ENCODE results near the gene C9orf85.
"Not testable (repeated sequence)": the region's sequence is repeated elsewhere in the genome, so short reads cannot be mapped to it uniquely, and the experiment has no call there.

Gene C9orf85

DNA sequence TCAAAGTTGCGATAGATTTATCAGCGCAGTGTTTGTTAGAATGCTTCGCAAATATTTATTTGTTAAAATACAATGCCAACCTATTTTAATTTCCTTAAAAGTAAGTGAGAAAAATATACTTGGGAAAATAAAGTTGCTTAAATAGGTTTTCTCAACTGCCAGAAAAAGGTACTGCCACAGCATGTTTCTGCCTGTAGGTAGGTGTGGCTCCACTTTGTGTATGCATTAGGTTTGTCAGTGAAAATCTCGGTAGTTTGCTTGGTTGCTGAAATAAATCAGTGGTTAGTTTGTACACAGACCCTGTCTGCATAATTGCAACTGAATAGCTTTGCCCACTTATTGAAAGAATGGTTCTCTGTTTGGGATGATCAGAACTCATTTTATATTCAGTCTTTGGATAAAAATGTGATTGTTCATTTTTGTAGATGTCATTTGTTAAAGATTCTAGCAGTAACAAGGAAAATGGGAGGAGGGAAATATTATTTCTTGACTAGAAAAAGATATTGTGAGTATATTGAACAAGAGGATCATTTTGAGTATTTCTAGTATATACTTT is 25.7 kb downstream of the C9orf85 start:
- DNase-seq (ENCODE audit: low read depth): no peak
- no peak overlapping the region for H3K4me3 ChIP-seq (ENCODE audit: low read depth, low read length)

- no peak for DNase-seq (ENCODE audit: low read depth)
Observed at GRCh38 chr9:71937898-71938297, 26.5 kb downstream of the C9orf85 start.

DNA sequence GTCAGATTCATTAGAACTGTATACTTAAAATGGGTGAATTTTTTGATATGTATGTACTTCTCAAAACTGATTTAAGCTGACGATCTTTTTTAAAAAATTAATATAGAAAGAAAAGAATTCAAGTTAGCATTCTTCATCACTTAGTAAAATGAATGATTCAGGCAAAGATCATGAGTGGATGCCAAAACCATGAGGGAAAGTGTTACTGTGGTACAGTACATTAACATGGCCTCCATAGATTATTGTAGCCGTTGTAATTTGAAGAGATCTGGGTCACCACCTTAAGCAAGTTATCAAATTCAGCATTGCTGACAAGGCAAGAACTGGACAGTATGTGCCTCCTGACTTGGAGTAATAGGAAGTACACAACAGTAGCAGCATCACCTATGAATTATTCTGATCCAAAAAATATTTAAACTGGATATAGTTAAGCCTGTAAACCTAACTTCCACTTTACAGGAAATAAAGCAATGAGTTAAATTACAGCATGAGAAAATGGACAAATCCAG is 29.7 kb downstream of the C9orf85 start:
- no peak for DNase-seq (ENCODE audit: low read depth)

More at GRCh38 chr9:71937898-71938297, 26.5 kb downstream of the C9orf85 start:
- no peak overlapping the region for H3K4me3 ChIP-seq (ENCODE audit: low read depth, low read length)

DNA sequence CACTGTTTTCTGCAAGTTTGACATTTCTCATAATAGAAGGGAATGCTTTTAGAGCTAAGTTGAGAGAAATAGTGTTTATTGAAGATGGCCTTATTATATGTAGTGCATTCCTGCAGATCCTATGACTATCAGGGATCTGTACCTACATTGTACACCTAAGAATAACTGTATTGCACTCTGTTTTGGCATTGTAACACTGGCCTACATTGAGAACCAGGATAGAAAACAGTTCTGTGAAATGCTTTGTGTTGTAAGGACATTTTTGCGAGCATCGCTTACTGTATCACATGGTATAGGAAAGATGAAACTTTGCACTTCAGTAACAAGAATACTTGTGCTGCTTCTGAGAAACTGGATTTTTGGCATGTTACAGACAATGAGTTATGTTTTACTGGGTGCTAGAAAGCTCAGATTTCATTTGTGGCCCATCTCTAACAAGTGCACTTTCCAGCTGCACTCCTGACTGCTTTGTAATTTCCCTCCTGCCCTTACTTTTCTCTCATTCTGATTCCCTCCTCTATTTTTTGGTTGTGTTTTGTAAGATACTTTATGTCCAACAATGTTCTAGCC is 30.6 kb downstream of the C9orf85 start:
- H3K4me3 ChIP-seq (ENCODE audit: low read depth, low read length): no peak overlapping the region
- no peak for DNase-seq (ENCODE audit: low read depth)

More for the DNA sequence above, 29.7 kb downstream of the C9orf85 start:
- no peak overlapping the region for H3K4me3 ChIP-seq (ENCODE audit: low read depth, low read length)

GRCh38 chr9:71944754-71945375 is 33.4 kb downstream of the C9orf85 start:
- no peak overlapping the region for H3K4me3 ChIP-seq (ENCODE audit: low read depth, low read length)
- no peak for DNase-seq (ENCODE audit: low read depth)

GRCh38 chr9:71954652-71955051 is 43.2 kb downstream of the C9orf85 start:
- H3K4me3 ChIP-seq (ENCODE audit: low read depth, low read length); DNase-seq (ENCODE audit: low read depth): not testable (repeated sequence)

DNA sequence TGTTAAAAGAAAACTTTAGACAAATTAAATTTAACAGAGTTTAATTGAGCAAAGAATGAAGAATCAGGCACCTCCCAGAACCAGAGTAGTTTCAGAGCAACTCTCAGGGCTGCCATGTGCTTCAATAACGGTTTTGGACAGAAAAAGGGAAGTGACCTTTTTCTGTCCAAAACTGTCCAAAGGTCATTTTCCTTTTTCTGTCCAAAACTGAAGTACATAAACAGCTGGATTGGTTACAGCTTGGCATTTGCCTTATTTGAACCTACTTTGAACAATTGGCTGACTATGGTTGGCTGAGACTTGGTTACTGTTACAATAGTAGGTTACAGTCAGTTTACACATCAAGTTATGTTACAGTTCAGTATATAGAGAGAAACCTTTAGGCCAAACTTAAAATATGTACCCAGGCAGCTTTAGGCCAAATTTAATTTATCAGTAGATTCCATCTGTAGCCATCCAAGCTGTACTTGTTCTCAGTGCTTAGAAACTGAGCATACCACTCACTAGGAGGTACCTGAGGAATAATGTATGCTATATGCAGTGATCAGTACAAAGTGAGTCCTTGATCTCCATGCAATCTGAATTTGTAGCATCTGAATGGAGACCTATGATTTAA is 44.0 kb downstream of the C9orf85 start:
- H3K4me3 ChIP-seq (ENCODE audit: low read depth, low read length): no peak overlapping the region
- no peak for DNase-seq (ENCODE audit: low read depth)

DNA sequence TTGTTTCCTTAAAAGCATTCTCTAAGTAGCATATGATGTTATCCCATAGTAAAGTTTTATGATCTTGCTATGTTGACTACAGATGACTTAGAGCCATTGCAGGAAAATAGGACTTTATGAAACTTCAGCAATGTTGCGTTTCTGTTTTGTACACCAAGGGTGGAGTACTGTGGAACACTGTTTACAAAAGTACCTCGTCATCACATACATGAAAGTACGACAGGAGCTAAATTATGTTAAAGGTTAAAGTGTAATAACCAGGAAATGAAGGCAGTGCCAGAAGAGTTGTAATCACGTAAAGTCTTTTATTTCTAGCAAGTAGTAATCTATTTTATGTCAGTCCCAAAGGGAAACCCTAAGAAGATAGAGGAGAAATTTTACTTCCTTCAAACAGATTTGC is 50.9 kb downstream of the C9orf85 start:
- no peak overlapping the region for H3K4me3 ChIP-seq (ENCODE audit: low read depth, low read length)
- no peak for DNase-seq (ENCODE audit: low read depth)

DNA sequence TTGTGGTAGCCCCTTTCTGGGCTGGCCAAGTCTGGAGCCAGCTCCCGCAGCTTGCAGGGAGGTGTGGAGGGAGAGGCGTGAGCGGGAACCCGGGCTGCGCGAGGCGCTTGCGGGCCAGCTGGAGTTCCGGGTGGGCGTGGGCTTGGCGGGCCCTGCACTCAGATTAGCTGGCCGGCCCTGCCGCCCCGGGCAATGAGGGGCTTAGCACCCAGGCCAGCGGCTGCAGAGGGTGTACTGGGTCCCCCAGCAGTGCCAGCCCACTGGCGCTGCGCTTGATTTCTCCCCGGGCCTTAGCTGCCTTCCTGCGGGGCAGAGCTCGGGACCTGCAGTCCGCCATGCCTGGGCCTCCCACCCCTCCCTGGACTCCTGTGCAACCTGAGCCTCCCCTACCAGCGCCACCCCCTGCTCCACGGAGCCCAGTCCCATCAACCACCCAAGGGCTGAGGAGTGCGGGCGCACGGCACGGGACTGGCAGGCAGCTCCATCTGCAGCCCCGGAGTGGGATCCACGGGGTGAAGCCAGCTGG is 52.1 kb downstream of the C9orf85 start:
- DNase-seq (ENCODE audit: low read depth); H3K4me3 ChIP-seq (ENCODE audit: low read depth, low read length): not testable (repeated sequence)

- H3K4me3 ChIP-seq (ENCODE audit: low read depth, low read length): no peak overlapping the region
Observed at GRCh38 chr9:71965403-71965802, 54.0 kb downstream of the C9orf85 start.

DNA sequence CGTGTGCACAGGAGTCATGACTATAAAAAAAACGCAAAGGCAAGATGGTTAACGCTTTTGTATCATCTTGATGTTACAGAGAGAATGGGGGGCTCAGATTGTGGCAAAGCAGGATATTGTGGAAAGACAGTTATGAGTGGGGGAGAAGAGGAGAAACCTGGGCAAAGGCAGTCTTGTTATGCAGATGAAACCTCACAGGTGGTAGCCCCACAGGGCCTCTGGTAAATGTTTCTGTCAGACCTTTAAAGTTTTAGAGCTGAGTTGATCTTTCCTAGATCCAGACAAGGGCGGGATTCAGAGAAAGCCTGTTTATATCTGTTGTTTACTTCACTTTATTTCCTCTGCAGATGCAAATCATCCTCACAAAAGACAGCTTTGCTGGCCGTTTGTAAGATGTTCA is 55.2 kb downstream of the C9orf85 start:
- DNase-seq (ENCODE audit: low read depth): no peak
- no peak overlapping the region for H3K4me3 ChIP-seq (ENCODE audit: low read depth, low read length)

More at GRCh38 chr9:71965403-71965802, 54.0 kb downstream of the C9orf85 start:
- no peak for DNase-seq (ENCODE audit: low read depth)

- H3K4me3 ChIP-seq (ENCODE audit: low read depth, low read length): no peak overlapping the region
- no peak for DNase-seq (ENCODE audit: low read depth)
Observed at GRCh38 chr9:71968541-71969090, 57.2 kb downstream of the C9orf85 start.

- DNase-seq (ENCODE audit: low read depth): no peak
- H3K4me3 ChIP-seq (ENCODE audit: low read depth, low read length): no peak overlapping the region
Observed at GRCh38 chr9:71975833-71976232, 64.4 kb downstream of the C9orf85 start.

DNA sequence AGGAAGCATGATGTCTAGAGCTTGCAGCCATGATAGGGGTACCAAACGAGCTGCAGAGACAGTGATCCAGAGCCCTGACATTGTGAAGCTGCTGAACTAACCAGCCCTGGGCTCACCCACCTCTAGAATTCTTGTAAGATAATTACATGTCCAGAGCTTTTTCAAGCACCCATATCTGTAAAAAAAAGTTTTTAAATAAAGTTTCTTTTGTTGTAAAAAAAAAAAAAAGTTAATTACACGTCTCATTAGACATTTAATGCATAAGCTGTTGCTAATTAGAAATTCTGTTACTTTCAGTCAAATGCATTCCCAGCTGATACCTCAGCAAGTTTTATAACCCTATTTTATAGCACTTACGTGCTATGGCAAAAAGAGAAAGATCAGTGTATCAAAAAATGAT is 65.6 kb downstream of the C9orf85 start:
- no peak for DNase-seq (ENCODE audit: low read depth)
- no peak overlapping the region for H3K4me3 ChIP-seq (ENCODE audit: low read depth, low read length)

- DNase-seq (ENCODE audit: low read depth): no peak
- no peak overlapping the region for H3K4me3 ChIP-seq (ENCODE audit: low read depth, low read length)
Observed at GRCh38 chr9:71980266-71981190, 69.1 kb downstream of the C9orf85 start.

DNA sequence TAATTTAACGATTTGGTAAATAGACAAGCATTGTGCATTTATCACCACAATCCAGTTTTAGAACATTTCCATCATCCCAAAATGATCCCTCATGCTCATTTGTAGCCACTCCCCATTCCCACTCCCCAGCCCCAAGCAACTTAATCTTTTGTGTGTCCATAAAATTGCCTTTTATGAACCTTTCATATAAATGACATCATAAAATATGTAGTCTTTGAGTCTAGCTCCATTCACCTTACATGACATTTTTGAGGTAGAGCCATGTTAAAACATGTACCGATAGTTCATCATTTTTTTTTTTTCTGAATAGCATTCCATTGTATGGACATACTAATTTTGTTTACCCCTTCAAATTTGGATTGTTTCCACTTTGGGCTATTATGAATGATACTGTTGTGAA is 70.5 kb downstream of the C9orf85 start:
- no peak overlapping the region for H3K4me3 ChIP-seq (ENCODE audit: low read depth, low read length)
- no peak for DNase-seq (ENCODE audit: low read depth)

- DNase-seq (ENCODE audit: low read depth): peak; percentile 39
- H3K4me3 ChIP-seq (ENCODE audit: low read depth, low read length): no peak overlapping the region
Observed at GRCh38 chr9:71984403-71984802, 73.0 kb downstream of the C9orf85 start.

DNA sequence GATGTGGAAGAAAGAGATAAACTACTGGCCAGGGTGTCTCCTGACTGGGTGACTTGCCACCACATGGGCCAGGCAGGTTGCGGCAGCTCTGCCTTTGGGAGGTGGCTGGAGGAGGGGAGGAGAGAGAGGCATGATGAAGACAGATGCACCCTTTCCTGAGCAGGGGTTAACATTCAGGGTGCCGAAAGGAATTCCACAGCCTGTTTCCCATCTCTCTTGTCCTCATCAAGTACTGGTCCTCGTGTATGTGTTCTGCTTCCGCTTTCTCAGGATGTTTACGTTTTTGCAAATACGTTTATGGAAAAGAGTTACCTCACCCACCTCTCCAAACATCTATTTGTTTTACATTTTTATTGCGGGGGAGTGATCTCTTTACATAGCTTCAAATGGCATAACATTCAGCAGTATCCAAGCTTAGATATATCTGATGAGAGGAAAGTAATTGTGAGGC is 73.4 kb downstream of the C9orf85 start:
- DNase-seq (ENCODE audit: low read depth): no peak
- H3K4me3 ChIP-seq (ENCODE audit: low read depth, low read length): no peak overlapping the region

All from skeletal muscle cell (primary cell).